Measurements from ENCODE around the gene PES1.
A peak's percentile ranks its signal among the peaks of the same experiment; 100 is the strongest.
"Not testable (repeated sequence)": the region's sequence is repeated elsewhere in the genome, so short reads cannot be mapped to it uniquely, and the experiment has no call there.

Gene PES1

DNA sequence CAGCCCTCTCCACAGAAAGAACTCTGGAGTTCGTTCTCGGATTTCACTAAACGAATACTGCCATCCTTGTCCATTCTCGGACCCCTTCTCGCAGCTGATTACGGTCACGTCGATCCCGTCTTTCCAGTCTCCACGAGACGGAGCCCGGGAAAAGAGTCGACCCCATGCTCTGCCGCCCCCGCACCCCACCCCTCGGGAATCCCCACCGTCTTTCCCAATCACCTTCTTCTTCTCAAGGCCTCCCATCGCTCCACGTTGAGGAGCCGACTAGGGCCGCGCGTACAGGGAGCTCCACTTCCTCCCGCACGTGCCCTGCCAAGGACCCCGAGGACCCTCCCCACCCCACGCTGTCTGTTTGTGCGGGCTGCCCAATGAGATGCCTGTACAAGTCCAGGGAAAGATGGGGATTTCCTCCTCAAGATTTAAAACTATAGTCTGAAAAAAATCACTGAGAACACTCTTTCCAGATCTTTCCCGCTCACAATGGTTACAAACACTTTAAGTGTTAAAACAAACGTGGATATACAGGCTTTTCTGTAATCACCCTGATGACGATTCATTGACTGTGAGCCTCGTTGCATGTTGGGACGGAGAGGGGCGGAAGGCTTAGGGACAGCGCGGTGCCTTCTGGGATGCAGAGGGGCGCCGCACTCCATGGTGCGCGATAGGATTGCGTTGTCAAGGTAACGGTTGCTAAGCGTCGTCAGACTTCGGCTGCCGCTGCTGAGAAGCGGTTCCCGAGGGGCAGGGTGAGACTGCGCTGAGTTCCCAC lies at the start of gene PES1:
PES1 (minus strand) TSS at position 323 of the 772 bp plus-strand sequence; CDS start at position 246, 77 bp downstream.
- DNase-seq, result peak; percentile 96

DNA sequence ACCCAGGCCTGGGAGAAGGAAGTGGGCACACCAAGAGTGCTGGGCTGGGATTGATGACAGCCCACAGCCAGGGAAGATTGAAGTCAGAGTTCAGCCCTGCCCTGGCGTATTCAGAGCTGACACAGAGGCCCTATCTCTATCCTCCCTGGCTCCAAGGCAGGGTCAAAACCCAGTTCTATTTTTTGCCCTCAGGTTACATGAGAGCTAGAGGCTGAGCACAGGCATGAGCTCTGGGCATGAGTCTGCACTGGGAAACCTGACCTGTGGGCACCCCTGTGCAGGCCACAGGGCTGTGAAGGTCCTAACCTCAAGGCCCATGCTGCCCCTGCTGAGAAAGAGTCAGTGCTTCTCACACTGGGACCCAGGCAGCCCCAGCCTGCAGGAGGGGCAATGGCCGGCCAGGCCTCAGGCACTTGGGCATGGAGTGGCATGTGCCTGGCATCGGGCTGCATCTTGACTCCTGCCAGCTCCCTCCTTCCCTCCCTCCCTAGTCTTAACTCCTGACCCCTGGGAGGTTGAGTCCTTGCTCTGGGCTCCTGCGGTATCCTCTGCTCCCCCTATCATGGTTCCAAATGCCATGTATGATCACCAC lies 49.2 kb upstream of the PES1 start:
- no peak for DNase-seq

DNA sequence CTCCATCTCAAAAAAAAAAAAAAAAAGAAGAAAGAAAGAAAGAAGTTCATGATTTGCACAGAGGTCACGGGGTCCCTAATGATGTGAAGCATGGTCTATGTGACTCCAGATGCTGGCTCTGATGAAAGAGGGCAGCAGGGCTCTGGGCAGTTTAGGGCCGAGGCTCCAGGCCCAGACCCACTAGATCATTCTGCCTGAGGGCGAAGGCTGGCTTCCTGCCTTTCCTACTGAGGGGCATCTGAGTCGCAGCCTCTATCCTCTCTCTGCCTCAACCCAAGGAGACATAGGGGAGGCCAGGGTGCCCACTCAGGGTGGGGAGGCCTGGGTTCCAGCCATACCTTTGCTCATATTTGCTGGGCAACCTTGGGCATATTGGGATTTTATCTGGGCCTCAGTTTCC lies 48.7 kb upstream of the PES1 start:
- no peak for DNase-seq

DNA sequence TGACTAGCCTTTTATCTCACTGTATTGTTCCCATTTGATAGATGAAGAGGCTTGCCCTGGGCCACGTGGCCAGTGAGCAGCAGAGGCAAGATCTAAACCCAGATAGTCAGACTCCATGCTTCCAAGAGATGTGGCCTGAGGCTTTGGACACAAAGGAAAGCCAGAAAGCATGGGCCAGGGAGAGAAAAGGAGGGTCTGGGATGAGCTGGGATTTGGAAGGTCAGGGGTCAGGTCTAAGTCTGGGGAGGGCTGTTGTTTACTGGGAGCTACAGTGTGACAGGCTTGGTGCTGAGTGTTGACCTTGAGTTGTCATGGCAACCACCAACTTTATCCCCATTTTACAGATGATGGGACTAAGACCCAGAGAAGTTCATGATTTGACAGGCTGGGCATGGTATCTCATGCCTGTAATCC lies 46.0 kb upstream of the PES1 start:
- DNase-seq, result no peak

DNA sequence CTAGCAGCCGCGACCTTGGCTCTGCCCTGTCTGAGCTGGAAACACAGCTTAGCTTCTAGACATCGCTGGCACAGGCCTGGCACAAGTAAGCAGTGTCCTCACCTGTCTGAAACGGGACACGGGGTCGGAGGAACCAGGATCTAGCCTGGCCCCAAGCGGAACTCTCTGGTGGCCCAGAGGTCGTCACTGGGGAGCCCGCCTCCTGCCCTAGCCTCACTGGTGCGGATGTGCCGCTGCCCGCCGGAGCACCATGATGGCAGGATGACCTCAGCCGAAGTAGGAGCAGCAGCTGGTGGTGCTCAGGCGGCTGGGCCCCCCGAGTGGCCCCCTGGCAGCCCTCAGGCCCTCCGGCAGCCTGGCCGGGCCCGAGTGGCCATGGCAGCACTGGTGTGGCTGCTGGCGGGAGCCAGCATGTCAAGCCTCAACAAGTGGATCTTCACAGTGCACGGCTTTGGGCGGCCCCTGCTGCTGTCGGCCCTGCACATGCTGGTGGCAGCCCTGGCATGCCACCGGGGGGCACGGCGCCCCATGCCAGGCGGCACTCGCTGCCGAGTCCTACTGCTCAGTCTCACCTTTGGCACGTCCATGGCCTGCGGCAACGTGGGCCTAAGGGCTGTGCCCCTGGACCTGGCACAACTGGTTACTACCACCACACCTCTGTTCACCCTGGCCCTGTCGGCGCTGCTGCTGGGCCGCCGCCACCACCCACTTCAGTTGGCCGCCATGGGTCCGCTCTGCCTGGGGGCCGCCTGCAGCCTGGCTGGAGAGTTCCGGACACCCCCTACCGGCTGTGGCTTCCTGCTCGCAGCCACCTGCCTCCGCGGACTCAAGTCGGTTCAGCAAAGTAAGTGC lies 44.7 kb upstream of the PES1 start:
- no peak for DNase-seq

DNA sequence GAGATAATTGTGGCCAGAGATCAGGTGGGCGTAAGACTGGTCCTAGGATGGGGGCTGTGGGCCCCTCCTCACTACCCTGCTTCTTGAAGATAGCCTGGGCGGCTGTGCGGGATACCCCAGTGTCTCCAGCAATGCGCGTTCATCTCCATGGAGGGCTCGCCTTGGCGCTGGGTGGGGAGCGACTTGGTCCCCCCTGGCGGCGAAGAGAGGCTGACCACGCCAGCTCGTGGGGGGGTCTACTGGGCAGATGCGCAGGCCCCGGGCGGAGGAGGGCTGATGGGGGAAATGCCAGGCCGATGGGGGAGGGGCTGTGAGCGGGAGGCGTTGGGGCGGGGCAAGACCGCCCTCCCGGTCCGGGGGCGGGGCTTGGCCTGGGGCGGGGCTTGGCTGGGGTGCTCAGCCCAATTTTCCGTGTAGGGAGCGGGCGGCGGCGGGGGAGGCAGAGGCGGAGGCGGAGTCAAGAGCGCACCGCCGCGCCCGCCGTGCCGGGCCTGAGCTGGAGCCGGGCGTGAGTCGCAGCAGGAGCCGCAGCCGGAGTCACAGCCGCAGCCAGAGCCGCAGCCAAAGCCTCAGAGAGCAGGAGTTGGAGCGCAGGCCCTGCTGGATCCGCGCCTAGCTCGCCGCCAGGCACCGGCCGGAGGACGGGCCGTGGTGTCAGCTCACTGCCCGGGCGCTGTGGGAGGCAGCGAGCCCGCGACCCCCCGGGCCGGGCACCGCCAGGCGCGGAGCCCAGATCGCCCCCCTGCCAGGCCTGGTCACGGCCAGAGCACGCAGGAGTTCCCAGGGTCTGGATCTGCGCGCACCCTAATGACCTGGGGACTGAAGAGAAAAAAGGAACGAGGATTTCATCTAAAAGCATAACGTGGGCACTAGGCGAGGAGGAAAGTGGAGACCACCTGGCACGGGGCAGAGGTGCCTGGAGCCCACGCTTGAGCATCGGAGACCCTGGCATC lies 43.8 kb upstream of the PES1 start, which contains the start of gene SLC35E4:
SLC35E4 (plus strand) TSS at position 509 of the 953 bp plus-strand sequence. CDS start 670 bp downstream, outside the sequence.
- DNase-seq, result peak; percentile 97

DNA sequence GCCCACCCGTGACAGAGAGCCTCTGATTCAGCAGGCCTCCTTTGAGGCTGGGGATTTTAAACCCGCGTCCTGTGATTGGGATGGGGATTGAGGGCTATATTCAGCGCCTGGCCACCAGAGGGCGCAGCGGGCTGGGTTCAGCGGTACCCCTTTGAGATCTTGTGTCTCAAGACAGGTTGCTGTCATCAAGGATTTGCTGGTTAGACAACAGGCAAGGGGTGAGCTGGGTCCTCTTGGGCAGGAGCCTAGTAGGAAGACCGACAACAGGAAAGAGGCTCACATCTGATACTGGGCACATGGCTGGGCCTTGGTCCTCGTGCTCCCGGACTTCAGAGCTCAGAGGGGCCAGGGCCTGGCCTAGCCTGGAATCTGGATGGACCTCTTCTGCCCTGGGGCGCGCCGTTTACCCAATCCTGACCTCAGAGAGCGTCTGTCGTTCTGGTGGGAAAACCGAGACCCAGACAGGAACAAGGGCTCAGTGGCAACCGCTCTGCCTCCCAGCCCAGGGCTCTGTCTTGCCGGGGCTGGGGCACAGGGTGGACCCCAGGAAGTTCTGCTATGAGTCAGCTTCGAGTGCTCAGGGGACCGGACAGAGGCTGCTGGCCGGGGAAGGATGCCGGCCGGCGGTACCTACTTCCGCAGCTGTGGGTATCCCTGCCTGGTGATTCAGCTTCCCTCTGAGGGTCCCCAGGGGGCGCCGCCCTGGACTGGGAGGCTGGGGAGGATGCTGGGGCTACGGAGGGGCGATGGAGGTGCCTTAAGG lies 42.9 kb upstream of the PES1 start:
- DNase-seq, result peak; percentile 94

DNA sequence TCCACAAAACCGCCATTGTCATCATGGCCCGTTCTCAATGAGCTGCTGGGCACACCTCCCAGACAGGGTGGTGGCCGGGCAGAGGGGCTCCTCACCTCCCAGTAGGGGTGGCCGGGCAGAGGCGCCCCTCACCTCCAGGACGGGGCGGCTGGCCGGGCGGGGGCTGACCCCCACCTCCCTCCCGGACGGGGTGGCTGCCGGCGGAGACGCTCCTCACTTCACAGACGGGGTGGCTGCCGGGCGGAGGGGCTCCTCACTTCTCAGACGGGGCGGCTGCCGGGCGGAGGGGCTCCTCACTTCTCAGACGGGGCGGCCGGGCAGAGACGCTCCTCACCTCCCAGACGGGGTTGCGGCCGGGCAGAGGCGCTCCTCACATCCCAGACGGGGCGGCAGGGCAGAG lies 39.8 kb upstream of the PES1 start:
- not testable (repeated sequence) for DNase-seq

DNA sequence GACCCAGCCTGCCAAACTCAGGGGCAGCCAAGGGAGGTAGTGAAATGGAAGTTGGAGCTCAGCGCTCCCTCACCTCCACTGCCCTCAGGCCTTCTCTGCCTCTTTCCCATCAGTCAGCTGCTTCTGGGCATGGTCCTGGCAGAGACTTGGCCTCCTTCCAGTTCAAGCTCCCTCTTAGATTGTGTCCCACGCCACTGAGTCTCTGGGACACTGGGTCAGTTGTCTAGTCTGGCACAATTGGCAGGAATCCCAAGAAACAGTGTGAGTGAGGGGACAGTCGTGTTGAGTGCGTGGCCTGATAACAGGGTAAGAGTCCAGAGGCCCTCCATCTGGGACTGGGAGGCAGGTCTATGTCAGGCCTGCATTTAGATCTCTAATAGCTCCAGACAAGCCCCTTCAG lies 36.8 kb upstream of the PES1 start:
- no peak for DNase-seq

DNA sequence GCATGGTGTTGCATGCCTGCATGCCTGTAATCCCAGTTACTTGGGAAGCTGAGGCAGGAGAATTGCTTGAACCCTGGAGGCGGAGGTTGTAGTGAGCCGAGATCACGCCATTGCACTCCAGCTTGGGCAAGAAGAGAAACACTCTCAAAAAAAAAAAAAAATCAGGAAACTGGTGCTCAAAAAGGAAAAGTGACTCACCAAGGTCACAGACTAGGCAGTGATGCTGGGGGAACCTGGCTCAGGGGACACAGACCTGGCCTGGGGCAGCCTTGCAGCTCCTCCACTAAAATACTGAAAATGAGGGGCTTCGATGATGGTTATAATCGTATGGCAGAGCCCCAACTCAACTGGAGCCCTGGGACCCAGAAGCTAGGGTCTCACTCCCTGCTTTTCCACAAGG lies 35.8 kb upstream of the PES1 start:
- DNase-seq, result no peak

DNA sequence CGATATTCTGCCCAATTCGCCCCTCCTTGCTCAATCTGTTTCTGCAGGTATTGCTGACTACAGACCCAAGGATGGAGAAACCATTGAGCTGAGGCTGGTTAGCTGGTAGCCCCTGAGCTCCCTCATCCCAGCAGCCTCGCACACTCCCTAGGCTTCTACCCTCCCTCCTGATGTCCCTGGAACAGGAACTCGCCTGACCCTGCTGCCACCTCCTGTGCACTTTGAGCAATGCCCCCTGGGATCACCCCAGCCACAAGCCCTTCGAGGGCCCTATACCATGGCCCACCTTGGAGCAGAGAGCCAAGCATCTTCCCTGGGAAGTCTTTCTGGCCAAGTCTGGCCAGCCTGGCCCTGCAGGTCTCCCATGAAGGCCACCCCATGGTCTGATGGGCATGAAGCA lies 34.7 kb upstream of the PES1 start:
- no peak for DNase-seq

DNA sequence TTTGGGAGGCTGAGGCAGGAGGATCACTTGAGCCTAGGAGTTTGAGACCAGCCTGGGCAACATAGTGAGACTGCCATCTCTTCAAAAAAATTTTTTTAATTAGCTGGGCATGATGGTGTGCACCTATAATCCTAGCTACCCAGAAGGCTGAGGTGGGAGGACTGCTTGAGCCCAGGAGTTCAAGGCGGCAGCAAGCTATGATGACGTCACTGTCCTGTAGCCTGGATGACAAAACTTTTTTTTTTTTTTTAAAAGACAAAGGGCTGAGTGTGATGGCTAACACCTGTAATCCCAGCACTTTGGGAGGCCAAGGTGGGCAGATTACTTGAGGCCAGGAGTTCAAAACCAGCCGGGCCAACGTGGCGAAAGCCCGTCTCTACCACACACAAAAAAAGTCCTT lies 28.2 kb upstream of the PES1 start:
- not testable (repeated sequence) for DNase-seq

DNA sequence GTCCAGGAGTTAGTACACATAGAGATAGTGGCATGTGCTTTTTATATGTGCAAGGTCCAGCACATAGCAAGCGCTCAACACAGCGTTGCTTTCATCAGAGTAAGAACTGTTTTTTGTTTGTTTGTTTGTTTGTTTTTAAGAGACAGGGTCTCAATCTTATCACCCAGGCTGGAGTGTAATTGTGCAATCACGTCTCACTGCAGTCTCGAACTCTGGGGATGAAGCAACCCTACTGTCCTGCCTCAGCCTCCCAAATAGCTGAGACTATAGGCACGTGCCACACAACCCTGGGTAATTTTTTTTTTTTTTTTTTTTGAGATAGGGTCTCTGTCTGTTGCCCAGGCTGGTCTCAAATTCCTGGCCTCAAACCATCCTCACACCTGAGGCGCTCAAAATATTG lies 26.1 kb upstream of the PES1 start:
- no peak for DNase-seq

DNA sequence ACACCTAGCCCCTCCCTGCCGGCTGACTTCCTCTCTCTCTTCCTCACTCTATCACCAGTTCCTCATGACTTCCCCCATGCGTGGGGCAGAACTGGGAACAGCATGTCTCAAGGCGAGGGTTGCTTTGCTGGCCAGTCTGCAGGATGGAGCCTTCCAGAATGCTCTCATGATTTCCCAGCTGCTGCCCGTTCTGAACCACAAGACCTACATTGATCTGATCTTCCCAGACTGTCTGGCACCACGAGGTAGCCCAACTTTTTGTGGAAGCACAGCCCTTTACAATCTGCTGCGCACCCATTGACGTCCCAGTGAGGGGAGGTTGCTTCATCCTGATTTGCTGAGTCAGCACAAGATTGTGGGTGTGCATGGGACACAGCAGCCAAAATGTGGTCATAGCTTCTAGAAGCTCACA lies 23.8 kb upstream of the PES1 start:
- DNase-seq, result no peak

DNA sequence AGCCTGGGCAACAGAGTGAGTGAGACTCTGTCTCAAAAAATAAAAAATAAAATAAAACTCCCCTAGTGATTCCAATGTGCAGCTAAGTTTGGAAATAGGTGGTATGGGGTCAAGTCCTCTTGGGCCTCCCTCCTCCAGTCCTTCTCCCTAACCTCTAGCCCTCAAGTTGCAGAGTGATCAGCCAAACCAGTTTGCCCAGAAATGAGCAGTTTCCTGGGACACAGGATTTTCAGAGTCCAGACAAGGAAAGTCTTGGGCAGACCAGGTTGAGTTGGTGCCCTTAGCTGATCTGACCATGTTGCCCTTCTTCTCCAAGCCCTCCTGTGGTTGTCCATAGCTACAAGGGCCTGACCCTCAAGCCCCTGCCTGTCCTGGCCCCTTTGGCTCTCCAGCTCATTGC lies 23.2 kb upstream of the PES1 start:
- no peak for DNase-seq

DNA sequence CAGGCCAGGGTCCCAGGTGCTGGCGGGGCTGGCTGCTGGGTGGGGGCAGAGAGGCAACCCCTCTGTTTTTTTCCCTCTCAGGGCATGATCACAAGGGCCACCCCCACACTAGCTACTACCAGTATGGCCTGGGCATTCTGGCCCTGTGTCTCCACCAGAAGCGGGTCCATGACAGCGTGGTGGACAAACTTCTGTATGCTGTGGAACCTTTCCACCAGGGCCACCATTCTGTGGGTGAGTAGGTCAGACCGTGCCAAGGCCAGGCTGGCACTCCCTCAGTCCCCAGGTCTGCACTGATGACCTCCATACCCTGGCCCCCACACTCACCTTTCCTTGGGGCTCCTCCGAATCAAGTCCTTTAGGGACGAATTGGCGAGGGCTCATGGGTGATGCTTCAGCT lies 22.6 kb upstream of the PES1 start:
- DNase-seq, result no peak

DNA sequence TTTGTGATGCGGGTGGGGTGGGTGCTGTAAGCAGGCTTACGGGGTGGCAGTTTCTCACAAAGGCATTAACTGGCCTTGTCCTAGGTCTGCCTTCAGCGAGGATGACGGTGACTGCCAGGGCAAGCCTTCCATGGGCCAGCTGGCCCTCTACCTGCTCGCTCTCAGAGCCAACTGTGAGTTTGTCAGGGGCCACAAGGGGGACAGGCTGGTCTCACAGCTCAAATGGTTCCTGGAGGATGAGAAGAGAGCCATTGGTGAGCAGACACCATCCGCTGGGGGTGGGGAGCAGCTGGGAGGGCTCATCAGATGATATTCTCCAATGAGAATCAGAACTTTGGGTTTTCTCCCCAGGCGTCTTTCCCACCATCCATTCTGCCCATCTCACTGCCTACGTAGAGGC lies 21.1 kb upstream of the PES1 start:
- DNase-seq, result no peak

DNA sequence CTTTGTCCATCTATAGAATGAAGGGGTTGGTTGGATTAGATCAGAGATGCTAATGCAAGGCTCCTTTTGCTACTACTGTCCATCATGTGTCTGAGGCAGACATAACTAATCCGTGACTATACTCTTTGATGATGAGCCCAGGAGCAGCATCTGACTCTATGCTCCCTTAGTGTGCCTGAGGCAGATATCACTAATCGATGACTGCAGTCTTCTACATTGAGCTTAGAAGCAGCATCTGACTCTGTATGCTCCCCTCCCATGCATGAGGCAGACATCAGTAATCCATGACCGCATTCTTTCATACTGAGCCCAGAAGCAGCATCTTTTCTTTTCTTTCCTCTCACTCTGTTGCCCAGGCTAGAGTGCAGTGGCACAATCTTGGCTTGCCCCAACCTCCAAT lies 19.5 kb upstream of the PES1 start:
- DNase-seq, result no peak

DNA sequence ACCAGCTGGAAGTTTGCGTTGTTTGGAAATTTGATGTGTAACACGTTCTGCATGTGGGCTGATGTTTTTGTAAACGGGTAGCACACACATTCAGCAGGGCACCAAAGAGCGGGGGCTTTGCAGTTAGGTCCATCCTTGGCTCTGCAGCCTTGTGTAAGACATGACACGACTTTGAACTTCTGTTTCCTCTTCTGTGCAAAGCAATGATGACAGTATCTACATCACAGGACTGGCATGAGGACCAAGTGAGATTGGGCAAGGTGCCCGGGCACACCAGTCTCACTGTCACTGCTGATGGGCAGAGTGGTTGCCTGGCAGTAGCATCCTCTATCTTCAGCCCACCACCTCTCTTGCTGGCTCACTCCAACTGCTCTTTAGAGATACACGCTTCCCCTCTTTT lies 18.6 kb upstream of the PES1 start:
- no peak for DNase-seq

DNA sequence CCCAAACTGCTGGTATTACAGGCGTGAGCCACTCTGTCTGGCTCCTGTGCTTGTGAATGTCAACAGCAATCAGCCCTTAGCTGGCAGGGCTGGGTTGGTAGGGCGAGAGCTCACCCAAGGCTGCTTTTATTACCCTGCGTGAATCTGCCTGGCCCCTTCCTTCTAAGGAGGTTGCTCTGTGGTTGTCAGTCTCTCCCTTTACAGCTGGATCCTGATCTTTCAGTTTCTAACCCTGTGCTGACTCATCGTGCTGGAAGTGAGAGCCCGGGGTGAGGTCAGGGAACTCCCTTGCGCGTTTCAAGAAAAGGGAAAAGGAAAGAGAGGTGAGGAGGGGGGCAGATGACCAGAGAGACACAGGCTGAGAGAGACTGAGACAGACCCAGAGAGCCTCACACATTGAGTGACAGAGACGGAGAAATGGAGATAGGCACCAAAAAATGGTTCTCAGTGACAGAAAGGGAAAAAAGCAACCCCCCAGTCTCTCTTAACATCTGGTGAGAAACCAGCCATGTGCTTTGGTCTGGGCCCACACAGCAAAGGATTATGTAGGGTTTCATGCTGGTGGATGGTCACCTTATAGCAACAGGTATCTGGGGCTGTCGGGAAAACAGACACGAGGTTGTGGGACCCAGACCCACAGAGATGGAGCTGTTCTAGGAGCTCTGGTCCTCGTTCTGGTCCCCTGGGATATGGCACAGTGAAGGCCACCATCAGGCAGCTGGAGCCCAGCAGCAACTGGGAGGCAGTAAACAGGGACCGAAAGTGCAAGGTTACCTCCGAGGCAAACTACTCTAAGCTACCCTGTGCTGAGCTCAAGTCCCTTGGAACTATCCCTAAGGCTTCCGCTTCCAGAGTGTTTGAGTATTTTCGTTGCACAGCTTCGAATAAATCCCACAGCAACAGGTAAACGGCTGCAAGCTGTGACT lies 17.8 kb upstream of the PES1 start:
- DNase-seq, result peak; percentile 75

DNA sequence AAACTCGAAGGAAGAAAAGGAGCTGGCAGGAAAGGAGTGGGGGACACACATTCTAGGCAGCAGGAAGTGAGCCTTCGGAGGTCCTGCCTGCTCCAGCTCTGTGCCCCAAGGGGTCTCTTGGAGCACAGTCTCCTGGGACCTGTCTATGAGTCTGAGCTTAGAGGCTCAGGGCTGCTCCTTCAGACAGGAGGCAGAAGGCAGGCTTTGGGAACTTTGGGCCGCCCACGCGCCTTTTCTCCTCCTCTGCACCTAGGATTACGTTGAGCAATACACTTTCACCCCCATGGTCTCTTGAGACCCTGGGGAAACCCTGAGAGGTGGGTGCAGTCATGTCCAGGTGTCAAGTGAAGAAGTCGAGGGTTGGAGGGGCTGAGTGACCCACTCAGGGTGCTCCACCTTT lies 16.2 kb upstream of the PES1 start:
- DNase-seq, result no peak

Measured in activated CD4-positive, alpha-beta T cell treated with anti-CD3 and anti-CD28 coated beads, Interleukin-2, amount 50 U/mL, for 16 hours (primary cell).